Gastroesophageal sphincter (tissue), 3 donors: ENCODE measurements around the gene FCHO2.

Experiments
- CTCF ChIP-seq, 4 experiments: fragments of 200-600 bp in 2 of 4; fragments of 450-650 bp in 2 of 4; sonication (generic) in 1 of 4; IDR thresholded peaks; one replicate each; pipeline ENCODE4 v1.5.1; 2017 to 2019; ENCODE audit warnings: antibody characterized with exemption in 4 of 4, mild to moderate bottlenecking in 2 of 4, moderate library complexity in 2 of 4
- POLR2AphosphoS5 ChIP-seq: sonication (generic); formaldehyde crosslinking; IDR thresholded peaks from one replicate; pipeline ENCODE4 v1.6.1; 2017; ENCODE audit warnings: antibody characterized with exemption

- TF ChIP-seq CTCF (IDR thresholded peaks at IDR 0.05), result no peak
- no peak for TF ChIP-seq POLR2AphosphoS5
These were observed 72.0 kb downstream of the FCHO2 start for GRCh38 chr5:73027816-73028215.
